ENCODE measurements around the gene ACBD4.

DNA sequence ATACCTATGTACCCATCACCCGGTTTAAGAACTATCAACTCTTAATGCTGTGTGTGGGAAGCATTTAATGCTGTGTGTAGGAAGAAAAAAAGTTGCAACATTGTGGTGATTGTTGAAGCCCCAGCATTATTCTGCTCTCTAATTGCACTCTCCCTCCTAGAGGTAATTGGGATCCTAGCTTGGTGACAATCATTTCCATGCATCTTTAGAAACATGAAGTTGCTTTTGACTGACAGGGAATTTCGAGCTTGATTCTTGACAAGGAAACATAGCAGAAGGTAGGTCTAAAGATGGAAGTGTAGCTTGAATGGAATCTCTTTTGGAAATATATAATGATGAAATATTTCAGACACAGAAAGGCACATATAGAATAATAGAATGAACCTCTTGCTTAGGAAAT, 53.5 kb downstream of the ACBD4 start:
- no peak for TF ChIP-seq POLR2A (IDR thresholded peaks at IDR 0.05)
- TF ChIP-seq, protein P1, sequence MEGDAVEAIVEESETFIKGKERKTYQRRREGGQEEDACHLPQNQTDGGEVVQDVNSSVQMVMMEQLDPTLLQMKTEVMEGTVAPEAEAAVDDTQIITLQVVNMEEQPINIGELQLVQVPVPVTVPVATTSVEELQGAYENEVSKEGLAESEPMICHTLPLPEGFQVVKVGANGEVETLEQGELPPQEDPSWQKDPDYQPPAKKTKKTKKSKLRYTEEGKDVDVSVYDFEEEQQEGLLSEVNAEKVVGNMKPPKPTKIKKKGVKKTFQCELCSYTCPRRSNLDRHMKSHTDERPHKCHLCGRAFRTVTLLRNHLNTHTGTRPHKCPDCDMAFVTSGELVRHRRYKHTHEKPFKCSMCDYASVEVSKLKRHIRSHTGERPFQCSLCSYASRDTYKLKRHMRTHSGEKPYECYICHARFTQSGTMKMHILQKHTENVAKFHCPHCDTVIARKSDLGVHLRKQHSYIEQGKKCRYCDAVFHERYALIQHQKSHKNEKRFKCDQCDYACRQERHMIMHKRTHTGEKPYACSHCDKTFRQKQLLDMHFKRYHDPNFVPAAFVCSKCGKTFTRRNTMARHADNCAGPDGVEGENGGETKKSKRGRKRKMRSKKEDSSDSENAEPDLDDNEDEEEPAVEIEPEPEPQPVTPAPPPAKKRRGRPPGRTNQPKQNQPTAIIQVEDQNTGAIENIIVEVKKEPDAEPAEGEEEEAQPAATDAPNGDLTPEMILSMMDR (IDR thresholded peaks at IDR 0.05 in 8 of 11, conservative IDR thresholded peaks at IDR 0.05 in 3 of 11), result no peak

Measured in spleen (tissue), 7 donors.